Esophagus muscularis mucosa (tissue), 4 donors: Measurements from ENCODE around the gene ATPAF1.

Experiments used
- EP300 ChIP-seq: sonication (generic); formaldehyde crosslinking; IDR thresholded peaks from one replicate; pipeline ENCODE4 v1.6.1; 2017; ENCODE audit warnings: antibody characterized with exemption
- POLR2A ChIP-seq: fragments of 450-650 bp; IDR thresholded peaks from one replicate; pipeline ENCODE4 v1.6.1; 2017; ENCODE audit warnings: antibody characterized with exemption, moderate library complexity, mild to moderate bottlenecking, low read depth
- POLR2AphosphoS5 ChIP-seq, 2 donors: sonication (generic); formaldehyde crosslinking; IDR thresholded peaks; one replicate each; pipeline ENCODE4 v1.6.1; 2017; ENCODE audit warnings: antibody characterized with exemption in 2 of 2
- TF ChIP-seq, protein P1 (sequence below), 3 experiments: fragments of 200-600 bp in 2 of 3; fragments of 450-650 bp in 1 of 3; sonication (generic) in 2 of 3; IDR thresholded peaks; one replicate each; pipeline ENCODE4 v1.5.1; 2017 to 2019; ENCODE audit warnings: antibody characterized with exemption in 3 of 3, mild to moderate bottlenecking in 2 of 3, moderate library complexity in 1 of 3

DNA sequence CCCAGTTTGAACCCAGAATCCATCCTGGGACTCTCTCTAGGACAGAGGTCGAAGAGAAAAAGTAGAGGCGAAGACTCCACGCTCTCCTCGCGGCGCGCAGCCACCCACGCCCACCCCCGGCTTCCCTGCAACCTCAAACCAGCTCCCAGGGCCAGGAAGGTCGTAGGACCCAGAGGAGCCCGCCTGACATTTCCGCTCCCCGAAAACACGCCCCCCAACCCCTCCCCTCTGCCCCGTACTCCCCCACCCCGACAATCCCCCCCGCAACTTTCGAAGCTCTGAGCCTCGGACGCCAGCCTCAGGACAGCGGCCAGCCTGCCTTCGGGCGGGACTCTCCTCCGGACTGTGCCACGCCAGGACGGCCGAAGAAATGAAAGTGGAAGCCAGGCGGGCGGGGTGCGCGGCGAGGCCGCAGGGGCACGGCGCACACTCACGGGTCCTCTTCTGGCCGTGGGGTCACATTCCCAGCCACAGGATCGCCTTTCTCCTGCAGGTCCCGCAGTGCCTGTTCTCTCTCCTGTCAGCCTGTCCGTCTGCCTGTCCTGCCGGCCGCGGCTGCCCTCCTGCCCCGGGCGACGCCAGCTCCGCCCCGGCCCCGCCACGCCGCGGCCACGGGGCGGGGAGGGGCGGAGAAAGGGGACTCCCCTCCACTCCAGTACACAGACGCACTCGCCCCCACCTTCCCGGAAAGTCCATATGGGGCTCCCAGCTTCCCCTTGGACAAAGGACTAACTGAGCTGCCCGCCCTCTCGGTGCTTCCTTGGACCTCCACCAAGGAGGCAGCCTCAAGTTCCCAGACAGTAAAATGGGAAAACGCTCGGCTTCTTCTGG, 51.7 kb downstream of the ATPAF1 start, which contains the start of gene MOB3C:
- TF ChIP-seq POLR2AphosphoS5 (IDR thresholded peaks at IDR 0.05) = peak; percentile 75 to 82
- TF ChIP-seq, protein P1, sequence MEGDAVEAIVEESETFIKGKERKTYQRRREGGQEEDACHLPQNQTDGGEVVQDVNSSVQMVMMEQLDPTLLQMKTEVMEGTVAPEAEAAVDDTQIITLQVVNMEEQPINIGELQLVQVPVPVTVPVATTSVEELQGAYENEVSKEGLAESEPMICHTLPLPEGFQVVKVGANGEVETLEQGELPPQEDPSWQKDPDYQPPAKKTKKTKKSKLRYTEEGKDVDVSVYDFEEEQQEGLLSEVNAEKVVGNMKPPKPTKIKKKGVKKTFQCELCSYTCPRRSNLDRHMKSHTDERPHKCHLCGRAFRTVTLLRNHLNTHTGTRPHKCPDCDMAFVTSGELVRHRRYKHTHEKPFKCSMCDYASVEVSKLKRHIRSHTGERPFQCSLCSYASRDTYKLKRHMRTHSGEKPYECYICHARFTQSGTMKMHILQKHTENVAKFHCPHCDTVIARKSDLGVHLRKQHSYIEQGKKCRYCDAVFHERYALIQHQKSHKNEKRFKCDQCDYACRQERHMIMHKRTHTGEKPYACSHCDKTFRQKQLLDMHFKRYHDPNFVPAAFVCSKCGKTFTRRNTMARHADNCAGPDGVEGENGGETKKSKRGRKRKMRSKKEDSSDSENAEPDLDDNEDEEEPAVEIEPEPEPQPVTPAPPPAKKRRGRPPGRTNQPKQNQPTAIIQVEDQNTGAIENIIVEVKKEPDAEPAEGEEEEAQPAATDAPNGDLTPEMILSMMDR (IDR thresholded peaks at IDR 0.05) = peak in 1 of 3 experiments; percentile 5
- peak; percentile 70 for TF ChIP-seq POLR2A
- no peak for TF ChIP-seq EP300
